Kidney (tissue), 14 donors: ENCODE results near the gene TSHZ2. TPM values are rescaled to one million over a fixed set of nuclear protein-coding genes. Genes with fewer than 3 reads are reported as not detected.

Source experiments
- DNase-seq, 5 donors: peaks; one replicate each; pipeline ENCODE4 v3.0.0-alpha.2; 2013 to 2020
- FAIRE-seq: peaks from 2 replicates; lab custom pipeline; 2012; peaks lifted over from hg19 to GRCh38; lab: Jason Lieb, UNC
- H3K27ac ChIP-seq, 2 donors: one replicate each; pipeline ENCODE4 v1.7.0; 2013; ENCODE audit warnings: low read depth in 2 of 2, low read length in 2 of 2, inconsistent platforms in 1 of 2
- H3K27me3 ChIP-seq: one replicate; pipeline ENCODE4 v1.7.1; 2013; ENCODE audit warnings: low read length, inconsistent platforms; ENCODE audit not compliant: control insufficient read depth, insufficient read depth
- H3K36me3 ChIP-seq, 3 donors: one replicate each; pipeline versions ENCODE4 v1.7.0 to v1.7.1; 2013; ENCODE audit warnings: low read length in 3 of 3, control low read depth in 1 of 3, inconsistent platforms in 1 of 3; ENCODE audit not compliant: insufficient read depth in 3 of 3, control insufficient read depth in 2 of 3
- H3K4me1 ChIP-seq, 3 donors: one replicate each; pipeline versions ENCODE4 v1.7.0 to v1.7.1; 2013; ENCODE audit warnings: low read length in 3 of 3, inconsistent platforms in 1 of 3, low read depth in 1 of 3; ENCODE audit not compliant: control insufficient read depth in 2 of 3, insufficient read depth in 2 of 3
- H3K4me3 ChIP-seq, 3 donors: one replicate each; pipeline versions ENCODE4 v1.7.0 to v1.8.1; 2013; ENCODE audit warnings: low read length in 3 of 3, control low read depth in 1 of 3, inconsistent platforms in 1 of 3
- H3K9ac ChIP-seq, 3 donors: one replicate each; pipeline versions ENCODE4 v1.7.0 to v1.7.1; 2013; ENCODE audit warnings: low read length in 3 of 3, control low read depth in 1 of 3, inconsistent platforms in 1 of 3
- H3K9me3 ChIP-seq, 3 donors: one replicate each; pipeline versions ENCODE4 v1.7.0 to v1.7.1; 2013; ENCODE audit warnings: low read length in 3 of 3, control low read depth in 1 of 3, inconsistent platforms in 1 of 3; ENCODE audit not compliant: control insufficient read depth in 2 of 3, insufficient read depth in 1 of 3
- CTCF ChIP-seq: IDR thresholded peaks from 3 replicates; pipeline ENCODE4 v1.5.1; 2012; ENCODE audit warnings: mild to moderate bottlenecking, moderate library complexity, borderline replicate concordance; ENCODE audit not compliant: insufficient read depth; ENCODE audit errors: extremely low read depth
- intact Hi-C: fragments of 100-400 bp; cut with DNase I; formaldehyde crosslinking; loops from one replicate; pipeline ENCODE4 v1.11.1; 2022
- polyA plus RNA-seq: library from polyadenylated mRNA; stranded (reverse); fragments of 350-450 nt; fragmentation: Illumina TruSeq; extraction: RNeasy Lipid Tissue Mini Kit (QIAGEN cat#74804); gene quantifications from one replicate; pipeline ENCODE4 v1.2.3, GENCODE V29; 2014; ENCODE audit warnings: low read depth, low replicate concordance; ENCODE audit not compliant: insufficient read depth
- total RNA-seq: library from RNA; stranded (reverse); fragmentation: NEBNext Ultra II Directional; extraction: Animal tissue kit (Norgen Biotek cat#: 25700); gene quantifications from one replicate; pipeline ENCODE4 v1.2.1, GENCODE V29; 2021
- donor health status: control.
- donor health status: control.
- donor health status: control.
- donor health status: control.
- donor health status: control.
- donor health status: DM: yes; HTN: yes; CAD: no.
- donor health status: Normal renal cell carcinoma (clear cell type).

The TSHZ2 gene
- total and polyA plus RNA-seq, 2 donors from 2014 or later = 0.86 to 15.5 TPM

DNA sequence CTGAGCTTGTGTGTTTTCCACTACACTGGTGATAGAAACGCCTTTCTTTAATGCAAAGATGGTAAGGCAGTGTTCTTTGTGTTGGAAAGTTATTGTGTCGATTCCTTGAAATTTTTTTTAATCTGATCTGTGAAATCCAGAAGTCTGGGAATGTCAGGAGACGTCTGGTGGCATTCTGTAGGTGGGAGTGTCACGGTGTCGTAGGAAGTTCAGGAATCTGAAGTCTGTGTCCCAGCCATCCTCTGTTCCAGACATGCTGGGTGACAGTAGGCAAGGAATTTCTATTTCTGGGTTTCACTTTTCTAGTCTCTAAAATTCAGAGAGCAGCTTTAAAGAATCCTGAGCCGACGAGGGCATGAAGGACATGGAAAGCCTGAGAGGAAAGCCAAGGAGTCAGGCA lies 397.7 kb downstream of the TSHZ2 start:
- intact Hi-C loops = no loop called here
- Histone ChIP-seq H3K4me1 (no peaks in the 10 kb centered on the region), H3K27me3 (no peaks in the 10 kb centered on the region), H3K9me3 (no peaks in the 10 kb centered on the region), H3K9ac (no peak overlapping the region), H3K4me3 (no peak overlapping the region), H3K36me3 (no peaks in the 10 kb centered on the region), H3K27ac (no peak overlapping the region)
- TF ChIP-seq CTCF = no peak
- DNase-seq = no peak
- no peak for FAIRE-seq

DNA sequence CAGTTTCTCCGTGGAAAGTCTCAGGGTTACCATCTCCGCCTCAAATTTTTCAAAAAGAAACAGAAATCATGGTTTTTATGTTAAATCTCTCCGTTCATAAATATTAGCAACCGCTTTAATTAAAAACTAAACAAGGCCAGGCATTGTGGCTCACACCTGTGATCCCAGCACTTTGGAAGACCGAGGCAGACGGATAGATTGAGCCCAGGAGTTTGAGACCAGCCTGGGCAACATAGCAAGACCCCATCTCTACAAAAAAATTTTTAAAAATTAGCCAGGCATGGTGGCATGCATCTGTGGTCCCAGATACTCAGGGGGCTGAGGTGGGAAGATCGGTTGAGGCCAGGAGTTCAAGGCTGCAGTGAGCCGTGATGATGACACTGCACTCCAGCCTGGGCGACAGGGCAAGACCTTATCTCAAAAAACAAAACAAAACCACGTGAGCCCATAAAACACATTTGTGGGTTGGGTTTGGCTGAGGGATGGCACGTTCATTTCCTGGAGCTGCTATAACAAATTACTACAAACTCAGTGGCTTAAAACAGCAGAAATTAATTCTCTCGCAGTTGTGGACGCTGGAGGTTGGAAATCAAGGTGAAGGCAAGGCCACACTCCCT lies 398.3 kb downstream of the TSHZ2 start:
- Histone ChIP-seq H3K9me3 (no peaks in the 10 kb centered on the region), H3K36me3 (no peaks in the 10 kb centered on the region), H3K27ac (no peak overlapping the region), H3K27me3 (no peaks in the 10 kb centered on the region), H3K4me3 (no peak overlapping the region), H3K4me1 (no peaks in the 10 kb centered on the region), H3K9ac (no peak overlapping the region)
- no peak for DNase-seq
- FAIRE-seq = no peak
- TF ChIP-seq CTCF = no peak
- intact Hi-C loops = no loop called here

- FAIRE-seq (no peak), DNase-seq (no peak)
- H3K36me3 ChIP-seq = no peaks in the 10 kb centered on the region
- H3K9me3 ChIP-seq = no peaks in the 10 kb centered on the region
- no peaks in the 10 kb centered on the region for H3K4me1 ChIP-seq
- no peaks in the 10 kb centered on the region for H3K27me3 ChIP-seq
- intact Hi-C loops = no loop called here
- no peak for TF ChIP-seq CTCF
- H3K4me3 ChIP-seq = no peak overlapping the region
- no peak overlapping the region for H3K27ac ChIP-seq
- no peak overlapping the region for H3K9ac ChIP-seq
Observed at GRCh38 chr20:53371216-53371615, 399.1 kb downstream of the TSHZ2 start.

- Histone ChIP-seq H3K27me3 (no peaks in the 10 kb centered on the region), H3K9ac (no peak overlapping the region), H3K27ac (no peak overlapping the region), H3K4me1 (peaks cover 4 to 11% (median 7%) of the 10 kb centered on the region in 3 donors), H3K9me3 (no peaks in the 10 kb centered on the region), H3K4me3 (no peak overlapping the region), H3K36me3 (no peaks in the 10 kb centered on the region)
- DNase-seq (no peak), FAIRE-seq (no peak)
- intact Hi-C loops = no loop called here
- TF ChIP-seq CTCF = no peak
Observed at GRCh38 chr20:53376021-53376420, 403.9 kb downstream of the TSHZ2 start.
